GM19035 (cell line): ENCODE results near the gene ZNF837.
"Not testable (repeated sequence)": the region's sequence is repeated elsewhere in the genome, so short reads cannot be mapped to it uniquely, and the experiment has no call there.

ENCODE experiments used
- ATAC-seq: cut with Tn5 transposase; IDR thresholded peaks from one replicate; pipeline ENCODE4 v1.9.1; 2021; ENCODE audit not compliant: unreplicated experiment

Gene ZNF837

GRCh38 chr19:58396691-58397532, 16.1 kb upstream of the ZNF837 start:
- ATAC-seq, result no peak

GRCh38 chr19:58395979-58396627, 15.3 kb upstream of the ZNF837 start:
- no peak for ATAC-seq

GRCh38 chr19:58395220-58395978, 14.6 kb upstream of the ZNF837 start, which contains the start of gene RNF225:
RNF225 (plus strand) TSS chr19:58395656; CDS start chr19:58396090, 434 bp downstream.
- no peak for ATAC-seq

GRCh38 chr19:58394821-58395219, 14.0 kb upstream of the ZNF837 start:
- ATAC-seq, result no peak

- no peak for ATAC-seq
Measured at GRCh38 chr19:58393725-58394033, 12.8 kb upstream of the ZNF837 start.

- ATAC-seq, result no peak
Measured at GRCh38 chr19:58392945-58393724, 12.3 kb upstream of the ZNF837 start.

- ATAC-seq, result no peak
Measured at GRCh38 chr19:58388175-58388526, 7.3 kb upstream of the ZNF837 start.

GRCh38 chr19:58387338-58388174, 6.7 kb upstream of the ZNF837 start:
- no peak for ATAC-seq

GRCh38 chr19:58386576-58387337, 5.9 kb upstream of the ZNF837 start, which contains the start of gene RPS5:
RPS5 (plus strand) TSS chr19:58387269; CDS start chr19:58388138, 869 bp downstream.
- peak; percentile 79 for ATAC-seq

- ATAC-seq, result peak; percentile 5
Measured at GRCh38 chr19:58385891-58386575, 5.2 kb upstream of the ZNF837 start.

GRCh38 chr19:58385313-58385890, 4.6 kb upstream of the ZNF837 start:
- no peak for ATAC-seq

GRCh38 chr19:58382997-58383603, 2.3 kb upstream of the ZNF837 start:
- no peak for ATAC-seq

- ATAC-seq, result no peak
Measured at GRCh38 chr19:58381460-58382212, 806 bp upstream of the ZNF837 start.

GRCh38 chr19:58380037-58380661, 681 bp downstream of the ZNF837 start:
- ATAC-seq, result peak; percentile 2

GRCh38 chr19:58379246-58379645, 1.6 kb downstream of the ZNF837 start:
- no peak for ATAC-seq

GRCh38 chr19:58376724-58377123, 4.1 kb downstream of the ZNF837 start:
- ATAC-seq, result not testable (repeated sequence)

GRCh38 chr19:58374200-58374599, 6.6 kb downstream of the ZNF837 start:
- ATAC-seq, result no peak
